ENCODE data around the gene NUP93. TPM values are rescaled to one million over a fixed set of nuclear protein-coding genes. Genes with fewer than 3 reads are reported as not detected.

Gene NUP93
- total RNA-seq, 2 donors from 2014 or later: 25.7 to 38.7 TPM

GRCh38 chr16:56743840-56744239, 13.9 kb downstream of the NUP93 start:
- Histone ChIP-seq H3K4me3 (no peak overlapping the region), H3K27me3 (replicated peaks; ENCODE audit: insufficient read depth) (no peaks in the 10 kb centered on the region), H3K36me3 (no peaks in the 10 kb centered on the region), H3K9me3 (no peaks in the 10 kb centered on the region), H3K4me1 (ENCODE audit: control insufficient read depth in 1 of 2, low read depth in 2 of 2) (peaks cover 26 to 40% of the 10 kb centered on the region in 2 donors), H3K27ac (no peak overlapping the region)
- ATAC-seq (ENCODE audit: insufficient number of reproducible peaks, low FRiP score, low read depth) (no peak), DNase-seq (ENCODE audit: low spot score) (no peak)
- no peak for TF ChIP-seq CTCF (IDR thresholded peaks at IDR 0.05)

GRCh38 chr16:56744996-56745640, 15.2 kb downstream of the NUP93 start:
- no peak overlapping the region for H3K4me3 ChIP-seq
- no peaks in the 10 kb centered on the region for H3K9me3 ChIP-seq
- no peaks in the 10 kb centered on the region for H3K36me3 ChIP-seq
- no peaks in the 10 kb centered on the region for H3K27me3 ChIP-seq (replicated peaks; ENCODE audit: insufficient read depth)
- H3K4me1 ChIP-seq (ENCODE audit: control insufficient read depth in 1 of 2, low read depth in 2 of 2): peaks cover 32 to 53% of the 10 kb centered on the region in 2 donors
- no peak for TF ChIP-seq CTCF (IDR thresholded peaks at IDR 0.05)
- ATAC-seq (ENCODE audit: insufficient number of reproducible peaks, low FRiP score, low read depth) (no peak), DNase-seq (ENCODE audit: low spot score) (no peak)
- H3K27ac ChIP-seq: peak overlapping the region; percentile 23 to 37

- H3K4me1 ChIP-seq (ENCODE audit: control insufficient read depth in 1 of 2, low read depth in 2 of 2): peaks cover 29 to 60% of the 10 kb centered on the region in 2 donors
Measured at GRCh38 chr16:56747486-56748045, 17.6 kb downstream of the NUP93 start.

GRCh38 chr16:56748191-56748590, 18.3 kb downstream of the NUP93 start:
- Histone ChIP-seq H3K4me3 (no peak overlapping the region), H3K9me3 (no peaks in the 10 kb centered on the region), H3K27me3 (replicated peaks; ENCODE audit: insufficient read depth) (no peaks in the 10 kb centered on the region), H3K36me3 (no peaks in the 10 kb centered on the region), H3K4me1 (ENCODE audit: control insufficient read depth in 1 of 2, low read depth in 2 of 2) (peaks cover 29 to 60% of the 10 kb centered on the region in 2 donors), H3K27ac (peak overlapping the region; percentile 21 to 23)
- ATAC-seq (ENCODE audit: insufficient number of reproducible peaks, low FRiP score, low read depth): no peak
- DNase-seq (ENCODE audit: low spot score): no peak
- no peak for TF ChIP-seq CTCF (IDR thresholded peaks at IDR 0.05)

More at GRCh38 chr16:56747486-56748045, 17.6 kb downstream of the NUP93 start:
- no peak for ATAC-seq (ENCODE audit: insufficient number of reproducible peaks, low FRiP score, low read depth)
- peak overlapping the region; percentile 21 to 23 for H3K27ac ChIP-seq
- no peak for TF ChIP-seq CTCF (IDR thresholded peaks at IDR 0.05)
- no peaks in the 10 kb centered on the region for H3K27me3 ChIP-seq (replicated peaks; ENCODE audit: insufficient read depth)
- no peaks in the 10 kb centered on the region for H3K36me3 ChIP-seq
- no peak for DNase-seq (ENCODE audit: low spot score)
- H3K4me3 ChIP-seq: no peak overlapping the region
- H3K9me3 ChIP-seq: no peaks in the 10 kb centered on the region

- H3K27ac ChIP-seq: peak overlapping the region; percentile 21 to 23
- no peaks in the 10 kb centered on the region for H3K36me3 ChIP-seq
- H3K27me3 ChIP-seq (replicated peaks; ENCODE audit: insufficient read depth): no peaks in the 10 kb centered on the region
- TF ChIP-seq CTCF (IDR thresholded peaks at IDR 0.05): no peak
- ATAC-seq (ENCODE audit: insufficient number of reproducible peaks, low FRiP score, low read depth) (no peak), DNase-seq (ENCODE audit: low spot score) (no peak)
- no peaks in the 10 kb centered on the region for H3K9me3 ChIP-seq
- peaks cover 29 to 60% of the 10 kb centered on the region in 2 donors for H3K4me1 ChIP-seq (ENCODE audit: control insufficient read depth in 1 of 2, low read depth in 2 of 2)
- H3K4me3 ChIP-seq: no peak overlapping the region
Measured at GRCh38 chr16:56748826-56749225, 18.9 kb downstream of the NUP93 start.
